Ramos (cell line): Measurements from ENCODE around the gene CDHR5.

ENCODE experiments used
- in situ Hi-C: fragments of 300-500 bp; cut with MboI; formaldehyde crosslinking; loops from one replicate; pipeline ENCODE4 v1.14.3; 2022; ENCODE audit warnings: low sequenced_read_pairs; ENCODE audit not compliant: unreplicated experiment

CDHR5 gene

DNA sequence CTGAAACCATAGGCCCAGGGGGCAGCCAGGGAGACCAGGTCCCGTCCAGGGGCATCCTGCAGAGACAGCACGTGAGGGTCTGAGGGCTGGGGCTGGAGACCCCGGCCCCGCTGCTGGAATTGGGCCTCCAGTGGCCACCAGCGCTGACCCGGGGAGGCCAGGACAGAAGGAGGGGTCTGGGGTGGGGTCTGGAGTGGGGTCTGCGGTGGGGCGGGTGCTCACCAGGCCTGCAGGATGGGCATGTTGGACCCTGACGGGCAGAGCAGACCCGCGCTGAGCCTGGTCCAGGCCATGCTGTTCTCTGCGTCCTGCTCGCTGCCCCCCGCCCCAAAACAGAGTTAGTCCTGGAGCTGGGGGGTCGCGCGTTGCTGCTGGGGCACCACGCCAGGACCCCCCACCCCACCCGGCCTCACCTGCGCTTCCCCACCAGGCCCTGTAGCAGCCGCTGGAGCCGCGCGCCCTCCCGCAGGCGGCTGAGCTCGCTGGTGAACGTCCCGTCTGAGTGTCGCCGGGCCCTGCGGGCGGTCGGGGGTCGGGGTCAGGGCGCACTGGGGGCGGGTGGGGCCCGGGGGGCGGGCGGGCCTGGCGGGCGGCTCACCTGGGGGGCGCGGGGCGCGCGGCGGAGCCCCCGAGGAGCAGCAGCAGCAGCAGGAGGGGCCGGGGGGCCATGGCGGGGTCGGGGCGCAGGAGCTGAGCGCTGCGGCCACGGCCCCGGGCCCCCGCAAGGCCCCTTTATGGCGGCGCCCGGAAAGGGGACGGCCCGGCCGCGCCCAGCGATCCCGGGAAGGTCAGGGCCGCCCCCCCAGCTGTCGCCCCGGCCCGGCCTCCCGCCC, 1.9 kb upstream of the CDHR5 start, which contains the start of gene SCT:
Gene SCT (minus strand): TSS at position 707 of the 833 bp plus-strand sequence. CDS start 38 bp downstream, at position 669.
- in situ Hi-C loops: no loop called here

DNA sequence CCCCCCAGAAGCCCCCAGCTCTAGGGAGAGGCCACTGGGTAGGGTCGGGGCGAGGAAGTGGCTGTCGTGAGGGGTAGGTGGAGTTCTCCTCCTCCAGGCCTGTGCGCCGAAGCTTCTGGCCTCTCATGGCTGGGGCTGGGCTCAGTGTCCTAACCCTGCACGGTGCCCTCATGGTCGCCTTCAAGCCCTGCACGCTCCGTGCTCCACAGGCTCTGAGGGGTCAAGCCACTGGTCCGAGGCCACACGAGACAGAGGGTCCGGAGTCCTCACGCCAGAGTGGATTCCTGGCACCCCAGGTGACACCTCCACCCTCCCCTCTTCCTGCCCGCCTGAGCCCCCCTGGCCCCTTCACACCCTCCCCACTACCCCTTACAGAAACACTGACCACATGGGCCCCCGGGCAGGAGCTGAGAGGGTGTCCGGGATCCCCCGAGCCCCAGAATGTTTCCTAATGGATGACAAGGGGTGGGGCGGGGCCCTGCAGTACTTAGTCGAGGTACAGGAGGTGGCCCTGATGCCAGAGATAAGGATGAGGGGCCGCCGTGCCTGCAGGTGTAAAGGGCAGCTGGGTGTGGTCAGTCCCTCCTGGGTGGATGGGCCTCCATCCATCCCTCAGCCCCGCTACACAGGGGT, 997 bp upstream of the CDHR5 start:
- in situ Hi-C loops: no loop called here

DNA sequence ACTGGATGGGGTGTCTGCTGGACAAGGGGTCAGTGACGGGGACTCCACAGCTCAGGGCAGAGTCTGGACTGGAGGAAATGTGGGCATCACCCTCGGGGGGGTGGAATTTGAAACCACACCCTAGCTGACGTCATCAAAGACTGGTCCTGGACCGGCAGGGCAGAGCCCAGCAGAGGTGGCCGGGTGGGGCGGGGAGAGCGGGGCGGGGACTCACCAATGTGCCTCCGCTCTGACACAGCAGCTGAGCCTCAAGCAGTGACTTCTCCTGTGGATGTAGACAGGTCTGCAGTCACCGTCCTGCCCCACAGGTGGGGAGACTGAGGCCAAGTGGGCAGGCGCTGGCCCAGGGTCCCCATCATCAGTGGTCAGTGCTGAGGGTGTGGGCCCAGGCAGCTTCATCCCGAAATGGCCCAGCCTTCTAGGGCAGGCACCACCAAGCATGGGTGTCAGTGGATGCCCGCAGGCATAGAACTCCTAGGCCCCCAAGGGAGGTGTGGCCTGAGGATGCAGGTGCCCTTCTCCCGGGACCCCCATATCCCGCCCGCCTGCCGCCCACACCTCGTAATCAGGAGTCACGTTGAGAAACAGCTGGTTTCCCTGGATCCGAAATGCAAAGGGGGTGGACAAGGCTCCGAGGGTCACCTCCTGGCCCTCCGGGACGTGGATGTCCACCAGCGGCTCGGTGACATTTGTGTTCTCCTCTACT, 603 bp downstream of the CDHR5 start:
- in situ Hi-C loops: no loop called here

- in situ Hi-C loops: no loop called here
These were observed 1.3 kb downstream of the CDHR5 start for GRCh38 chr11:623349-623869.

GRCh38 chr11:621838-622237, 2.9 kb downstream of the CDHR5 start:
- in situ Hi-C loops: no loop called here

DNA sequence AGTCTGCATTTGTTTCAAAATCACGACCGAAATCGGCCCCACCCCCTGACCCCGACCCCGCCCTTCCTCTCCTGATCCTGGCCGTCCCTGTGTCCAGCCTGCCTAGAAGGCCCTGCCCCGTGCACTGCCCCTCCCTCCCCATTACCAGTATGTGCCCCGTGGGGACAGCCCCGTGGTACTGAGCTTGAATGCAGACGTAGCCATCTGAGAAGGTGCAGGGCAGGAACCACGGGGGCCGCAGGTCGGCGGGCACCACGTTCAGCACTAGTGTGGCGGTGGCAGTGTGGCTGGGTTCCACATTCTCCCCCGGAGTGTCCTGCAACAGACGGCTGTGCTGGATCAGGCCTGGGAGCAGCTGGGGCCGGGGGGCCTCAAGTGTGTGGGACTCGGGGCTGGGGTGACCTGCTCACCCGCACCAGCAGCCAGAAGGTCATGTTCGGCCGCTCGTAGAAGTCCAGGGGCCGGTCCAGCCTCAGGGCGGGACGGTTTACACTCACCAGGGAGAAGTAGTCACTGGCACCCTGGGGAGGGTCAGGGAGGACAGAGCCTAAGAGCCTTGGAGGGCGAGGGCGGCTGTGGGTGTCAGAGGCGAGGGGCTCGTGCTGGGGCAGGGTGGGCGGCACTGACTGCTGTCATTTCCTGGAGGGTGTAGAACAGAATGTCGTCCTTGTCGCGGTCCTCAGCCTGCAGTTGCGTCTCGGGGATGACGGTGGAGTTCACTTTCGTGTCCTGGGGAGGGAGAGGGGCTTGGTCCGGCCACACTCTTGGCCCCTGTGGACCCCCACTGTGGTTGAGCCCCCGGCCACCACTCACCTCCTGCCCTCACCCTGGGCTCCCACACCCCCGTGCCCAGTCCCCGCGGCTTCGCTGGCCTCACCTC, 3.6 kb downstream of the CDHR5 start:
- in situ Hi-C loops: no loop called here

GRCh38 chr11:620201-620600, 4.6 kb downstream of the CDHR5 start:
- in situ Hi-C loops: no loop called here

DNA sequence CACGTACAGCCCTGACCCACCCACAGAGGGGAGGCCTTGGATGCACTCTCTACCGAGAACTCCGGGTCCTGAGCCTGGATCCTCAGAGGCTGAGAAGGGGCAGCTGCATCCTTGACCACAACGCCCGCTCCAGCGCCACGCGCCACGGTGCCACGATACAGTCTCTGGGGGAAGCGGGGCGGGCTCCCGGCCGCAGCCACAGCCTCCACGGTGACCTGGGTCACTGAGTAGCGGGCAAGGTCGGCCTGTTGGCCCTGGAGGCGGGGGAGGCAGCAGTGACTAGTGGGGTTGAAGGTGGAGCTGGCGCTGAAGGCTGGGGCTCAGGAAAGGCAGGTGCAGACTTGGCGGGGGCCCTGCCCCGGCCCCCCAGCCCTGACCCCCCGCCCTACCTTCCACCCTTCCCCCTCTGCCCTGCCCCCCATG, 5.1 kb downstream of the CDHR5 start:
- in situ Hi-C loops: no loop called here

DNA sequence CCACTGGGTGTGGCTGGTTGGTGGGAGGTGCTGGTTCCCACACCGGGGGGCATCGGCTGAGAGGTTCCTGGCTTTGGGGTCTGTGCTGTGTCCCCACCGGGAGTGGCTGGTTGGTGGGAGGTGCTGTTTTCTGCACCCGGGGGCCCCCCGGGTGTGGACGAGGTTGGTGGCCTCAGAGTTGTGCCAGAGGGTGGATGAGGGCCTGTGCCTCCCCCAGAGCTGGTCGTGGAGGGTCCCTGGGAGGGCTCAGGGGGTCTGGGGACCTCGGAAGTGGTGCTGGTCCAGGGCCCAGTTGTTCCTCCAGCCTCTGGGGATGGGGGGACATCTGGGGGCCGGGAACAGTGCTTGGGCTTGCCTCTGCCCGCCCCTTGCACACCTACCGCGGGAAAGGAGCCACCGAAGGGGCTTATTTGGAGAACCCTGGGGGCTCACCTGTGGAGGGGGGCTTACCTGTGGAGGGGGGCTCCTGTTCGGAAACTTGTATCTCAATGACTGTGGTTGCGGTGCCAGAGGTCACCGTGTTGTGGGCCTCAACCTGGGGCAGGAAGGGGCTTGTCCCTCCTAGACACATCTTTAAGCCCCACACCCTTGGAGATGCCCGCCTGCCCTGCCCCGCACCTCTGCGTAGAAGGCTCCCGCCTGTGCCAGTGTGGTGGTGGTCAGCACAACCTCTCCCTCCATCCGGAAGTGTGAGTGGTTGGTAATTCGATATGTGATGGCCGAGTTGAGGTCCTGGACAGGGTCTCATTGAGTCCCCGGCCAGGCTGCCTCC, 5.7 kb downstream of the CDHR5 start:
- in situ Hi-C loops: no loop called here

- in situ Hi-C loops: no loop called here
These were observed 6.7 kb downstream of the CDHR5 start for GRCh38 chr11:617912-618682.

DNA sequence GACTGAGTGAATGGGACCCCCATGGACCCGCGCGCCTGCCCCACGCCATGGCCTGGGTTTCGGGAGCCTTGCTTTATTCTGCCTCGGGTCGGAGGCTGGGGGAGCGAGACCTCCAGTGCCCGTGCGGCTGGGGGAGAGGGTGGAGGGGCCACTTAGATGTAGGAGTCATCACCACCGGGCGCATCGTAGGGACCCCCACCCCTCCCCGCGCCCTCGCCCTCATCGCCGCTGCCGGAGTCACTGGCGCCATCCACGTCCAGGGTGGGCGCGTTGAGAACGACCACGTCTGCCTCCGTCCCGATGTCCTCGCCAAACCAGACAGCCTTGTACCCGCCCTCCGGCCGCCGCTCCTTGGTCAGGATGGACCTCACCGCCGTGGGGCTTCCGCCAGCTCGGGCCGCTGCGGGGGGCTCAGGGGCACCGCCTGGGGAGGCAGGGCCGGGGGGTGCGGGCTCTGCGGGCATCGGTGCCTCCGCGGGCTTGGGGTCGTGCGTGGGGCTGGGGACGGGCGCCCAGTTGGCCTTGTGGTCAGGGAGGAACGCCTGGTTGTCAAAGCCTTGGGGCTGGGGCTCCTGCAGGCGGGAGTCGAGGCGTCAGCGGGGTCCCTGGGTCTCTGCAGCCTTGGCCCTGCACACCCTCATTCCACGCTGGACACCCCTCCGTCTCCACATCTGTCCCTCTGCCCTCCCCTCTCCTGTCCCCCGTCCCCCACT, 7.4 kb downstream of the CDHR5 start:
- in situ Hi-C loops: no loop called here

- in situ Hi-C loops: no loop called here
These were observed 8.2 kb downstream of the CDHR5 start for GRCh38 chr11:616320-617198.

GRCh38 chr11:615504-616319, 9.0 kb downstream of the CDHR5 start, which contains the start of gene IRF7:
Gene IRF7, minus strand, starts transcription at chr11:615950. Its CDS starts 586 bp downstream, at chr11:615364.
- in situ Hi-C loops: no loop called here

DNA sequence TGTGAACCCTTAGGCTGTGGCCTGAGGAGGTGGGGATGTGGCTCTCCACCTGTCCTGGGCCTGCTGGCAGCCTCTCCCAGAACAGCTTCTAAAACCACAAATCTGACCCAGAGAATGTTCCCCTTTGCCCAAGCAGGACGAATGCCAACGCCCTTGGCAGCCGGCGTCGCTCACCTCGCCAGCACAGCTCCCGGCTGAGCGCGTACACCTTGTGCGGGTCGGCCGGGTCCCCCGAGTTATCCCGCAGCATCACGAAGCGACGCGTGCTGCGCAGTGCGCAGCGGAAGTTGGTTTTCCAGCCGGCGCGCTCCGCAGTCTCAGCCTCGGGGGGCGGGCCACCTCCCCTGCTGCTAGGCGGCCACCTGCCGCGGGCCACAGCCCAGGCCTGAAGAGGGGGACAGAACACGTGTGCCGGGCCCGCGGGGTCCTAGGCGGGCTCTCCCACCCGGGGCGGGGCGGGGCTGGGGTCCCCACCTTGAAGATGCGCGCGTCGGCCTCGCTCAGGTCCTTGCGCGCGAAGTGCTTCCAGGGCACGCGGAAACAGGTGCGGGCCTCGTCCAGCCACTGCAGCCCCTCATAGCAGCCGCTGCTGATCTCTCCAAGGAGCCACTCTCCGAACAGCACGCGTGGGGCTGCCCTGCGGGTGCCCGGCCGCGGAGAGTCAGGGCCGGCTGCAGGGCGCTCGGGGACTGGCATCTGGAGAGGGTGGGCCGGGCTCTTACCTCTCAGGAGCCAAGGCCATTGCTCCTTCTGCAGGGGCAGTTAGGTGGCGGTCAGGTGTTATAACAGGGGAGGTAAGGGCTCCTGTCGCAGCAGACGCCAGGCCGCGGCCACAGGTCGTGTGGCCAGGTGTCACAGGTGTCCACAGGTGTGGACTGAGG, 9.9 kb downstream of the CDHR5 start:
- in situ Hi-C loops: no loop called here

GRCh38 chr11:614021-614622, 10.6 kb downstream of the CDHR5 start:
- in situ Hi-C loops: no loop called here
